Tibial nerve (tissue), 4 donors: ENCODE measurements around the gene TRIM6. TPM values are rescaled to one million over a fixed set of nuclear protein-coding genes. Genes with fewer than 3 reads are reported as not detected.

Experiments used
- DNase-seq, 2 donors: peaks; one replicate each; pipeline ENCODE4 v3.0.0-alpha.2; 2019; ENCODE audit warnings: low spot score in 2 of 2
- H3K27ac ChIP-seq, 4 donors: fragments of 200-600 bp; sonication (generic) in 3 of 4; one replicate each; pipeline ENCODE4 v1.5.1; 2017 to 2019; ENCODE audit warnings: mild to moderate bottlenecking in 1 of 4
- H3K27me3 ChIP-seq, 2 donors: fragments of 200-600 bp; sonication (generic) in 1 of 2; one replicate each; pipeline versions ENCODE4 v1.5.1 to v1.6.0; 2017 to 2019
- H3K36me3 ChIP-seq, 3 donors: fragments of 200-600 bp; sonication (generic); one replicate each; pipeline ENCODE4 v1.5.1; 2018 to 2019
- H3K4me1 ChIP-seq, 4 donors: fragments of 200-600 bp; sonication (generic) in 3 of 4; one replicate each; pipeline ENCODE4 v1.5.1; 2017 to 2019
- H3K4me3 ChIP-seq, 4 donors: fragments of 200-600 bp; sonication (generic) in 3 of 4; one replicate each; pipeline ENCODE4 v1.5.1; 2017 to 2019; ENCODE audit warnings: mild to moderate bottlenecking in 1 of 4, moderate library complexity in 1 of 4
- H3K9me3 ChIP-seq, 4 donors: fragments of 200-600 bp; sonication (generic) in 3 of 4; one replicate each; pipeline ENCODE4 v1.5.1; 2017 to 2019
- EP300 ChIP-seq, 2 donors: sonication (generic); formaldehyde crosslinking; IDR thresholded peaks; one replicate each; pipeline ENCODE4 v1.6.1; 2017; ENCODE audit warnings: antibody characterized with exemption in 2 of 2, mild to moderate bottlenecking in 1 of 2
- POLR2A ChIP-seq, 2 donors: fragments of 450-650 bp; IDR thresholded peaks; one replicate each; pipeline ENCODE4 v1.6.1; 2017; ENCODE audit warnings: antibody characterized with exemption in 2 of 2, mild to moderate bottlenecking in 2 of 2, moderate library complexity in 2 of 2
- WGBS, 2 donors: methylation state at CpG; one replicate each; pipeline ENCODE4 v1.1.5; 2018; 5-methylcytosine and 5-hydroxymethylcytosine counted together
- total RNA-seq, 4 donors: library from RNA; depleted of rRNA; stranded (reverse); fragments of >200 nt; gene quantifications; one replicate each; pipeline ENCODE4 v1.1.0, GENCODE V29; 2016
- TF ChIP-seq, protein P1 (sequence below), 5 experiments: fragments of 200-600 bp in 3 of 5; fragments of 450-650 bp in 2 of 5; sonication (generic) in 3 of 5; IDR thresholded peaks; one replicate each; pipeline ENCODE4 v1.5.1; 2016 to 2019; ENCODE audit warnings: antibody characterized with exemption in 5 of 5, mild to moderate bottlenecking in 3 of 5, moderate library complexity in 2 of 5

The TRIM6 gene
- total RNA-seq, 4 donors from 2014 or later: 1.2 to 5.9 (median 2.5) TPM

DNA sequence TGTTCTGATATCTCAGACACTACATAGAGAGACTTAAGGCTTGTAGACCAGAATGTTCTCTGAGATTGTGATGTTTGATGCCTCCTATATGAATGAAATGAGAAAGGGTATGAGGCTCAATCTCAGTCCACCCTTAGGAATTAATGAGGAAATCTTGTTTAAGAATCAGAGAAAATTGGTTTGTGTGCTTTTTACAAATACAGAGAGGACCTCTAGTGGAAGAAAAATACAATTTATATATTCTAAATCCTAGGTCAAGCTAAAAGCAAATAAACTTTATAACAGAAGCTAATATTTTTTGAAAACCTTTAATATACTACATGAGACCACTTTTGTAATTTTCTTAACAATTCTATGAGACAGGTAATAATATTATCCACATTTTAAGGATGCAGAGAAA lies 43.1 kb upstream of the TRIM6 start:
- no peak overlapping the region for H3K27ac ChIP-seq

DNA sequence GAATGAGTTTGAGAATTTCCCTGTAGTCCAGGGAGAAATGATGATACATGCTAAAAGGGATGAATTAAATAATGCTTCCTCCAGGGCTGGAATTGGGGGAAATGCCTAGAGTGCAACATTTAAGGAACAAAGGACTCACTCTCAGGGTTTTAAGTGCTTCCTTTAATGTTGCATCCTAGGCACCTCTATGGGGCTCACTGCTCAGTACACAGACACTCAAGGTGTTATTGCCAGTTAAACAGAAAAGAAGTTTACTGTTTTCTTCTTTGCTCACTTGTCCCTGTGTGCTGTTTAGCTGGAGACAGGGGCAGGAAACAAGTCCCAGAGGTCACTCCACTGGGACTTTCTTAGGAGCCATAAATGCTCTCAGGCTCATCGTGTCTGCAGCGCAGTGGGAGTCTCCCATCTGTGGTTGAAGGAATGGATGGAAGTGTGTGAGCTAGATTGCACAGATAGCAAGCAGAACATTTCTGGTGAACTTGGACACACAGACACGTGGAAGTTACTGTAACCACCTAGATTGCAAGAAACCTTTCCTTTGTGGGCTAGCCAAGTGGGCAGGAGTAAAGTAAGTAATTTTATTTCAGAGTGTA lies 39.7 kb upstream of the TRIM6 start:
- WGBS, 2 donors: 40 to 46% methylated on average over 3 of the region's 3 CpGs
- TF ChIP-seq POLR2A (IDR thresholded peaks at IDR 0.05) (no peak), EP300 (IDR thresholded peaks at IDR 0.05) (no peak)
- TF ChIP-seq, protein P1, sequence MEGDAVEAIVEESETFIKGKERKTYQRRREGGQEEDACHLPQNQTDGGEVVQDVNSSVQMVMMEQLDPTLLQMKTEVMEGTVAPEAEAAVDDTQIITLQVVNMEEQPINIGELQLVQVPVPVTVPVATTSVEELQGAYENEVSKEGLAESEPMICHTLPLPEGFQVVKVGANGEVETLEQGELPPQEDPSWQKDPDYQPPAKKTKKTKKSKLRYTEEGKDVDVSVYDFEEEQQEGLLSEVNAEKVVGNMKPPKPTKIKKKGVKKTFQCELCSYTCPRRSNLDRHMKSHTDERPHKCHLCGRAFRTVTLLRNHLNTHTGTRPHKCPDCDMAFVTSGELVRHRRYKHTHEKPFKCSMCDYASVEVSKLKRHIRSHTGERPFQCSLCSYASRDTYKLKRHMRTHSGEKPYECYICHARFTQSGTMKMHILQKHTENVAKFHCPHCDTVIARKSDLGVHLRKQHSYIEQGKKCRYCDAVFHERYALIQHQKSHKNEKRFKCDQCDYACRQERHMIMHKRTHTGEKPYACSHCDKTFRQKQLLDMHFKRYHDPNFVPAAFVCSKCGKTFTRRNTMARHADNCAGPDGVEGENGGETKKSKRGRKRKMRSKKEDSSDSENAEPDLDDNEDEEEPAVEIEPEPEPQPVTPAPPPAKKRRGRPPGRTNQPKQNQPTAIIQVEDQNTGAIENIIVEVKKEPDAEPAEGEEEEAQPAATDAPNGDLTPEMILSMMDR (IDR thresholded peaks at IDR 0.05): no peak
- Histone ChIP-seq H3K4me1 (no peaks in the 10 kb centered on the region), H3K27ac (no peak overlapping the region), H3K4me3 (no peak overlapping the region), H3K9me3 (no peaks in the 10 kb centered on the region), H3K27me3 (no peaks in the 10 kb centered on the region), H3K36me3 (no peaks in the 10 kb centered on the region)
- DNase-seq: no peak

More for the DNA sequence above, 43.1 kb upstream of the TRIM6 start:
- no peaks in the 10 kb centered on the region for H3K9me3 ChIP-seq
- H3K4me1 ChIP-seq: no peaks in the 10 kb centered on the region
- no peak overlapping the region for H3K4me3 ChIP-seq
- no peak for TF ChIP-seq POLR2A (IDR thresholded peaks at IDR 0.05)
- no peak for TF ChIP-seq EP300 (IDR thresholded peaks at IDR 0.05)
- TF ChIP-seq, protein P1 (IDR thresholded peaks at IDR 0.05): no peak
- no peaks in the 10 kb centered on the region for H3K27me3 ChIP-seq
- no peaks in the 10 kb centered on the region for H3K36me3 ChIP-seq
- no peak for DNase-seq

DNA sequence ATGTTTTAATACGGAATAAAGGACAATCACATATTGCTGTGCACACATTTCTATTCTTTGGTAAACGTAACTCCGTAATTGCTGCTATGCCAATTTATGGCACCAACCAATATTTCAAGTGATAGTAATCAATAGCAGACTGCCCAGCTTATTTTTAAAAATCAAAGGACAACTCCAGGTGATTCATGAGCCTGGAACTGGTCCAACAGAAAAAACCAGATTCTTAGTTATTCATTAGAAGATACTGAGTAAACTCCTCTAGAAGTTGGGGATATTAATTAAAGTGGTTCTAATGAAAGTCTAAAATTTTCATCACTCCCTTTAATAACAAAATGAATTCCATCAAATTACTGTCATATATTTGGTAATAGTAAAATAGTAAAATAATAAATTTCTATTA lies 38.7 kb upstream of the TRIM6 start:
- no peak overlapping the region for H3K27ac ChIP-seq
- no peaks in the 10 kb centered on the region for H3K27me3 ChIP-seq
- no peaks in the 10 kb centered on the region for H3K36me3 ChIP-seq
- 64 to 86% methylated on average over 3 of the region's 3 CpGs for WGBS, 2 donors
- no peak overlapping the region for H3K4me3 ChIP-seq
- TF ChIP-seq POLR2A (IDR thresholded peaks at IDR 0.05): no peak
- TF ChIP-seq, protein P1 (IDR thresholded peaks at IDR 0.05): no peak
- no peak for TF ChIP-seq EP300 (IDR thresholded peaks at IDR 0.05)
- no peak for DNase-seq
- H3K9me3 ChIP-seq: no peaks in the 10 kb centered on the region
- no peaks in the 10 kb centered on the region for H3K4me1 ChIP-seq

DNA sequence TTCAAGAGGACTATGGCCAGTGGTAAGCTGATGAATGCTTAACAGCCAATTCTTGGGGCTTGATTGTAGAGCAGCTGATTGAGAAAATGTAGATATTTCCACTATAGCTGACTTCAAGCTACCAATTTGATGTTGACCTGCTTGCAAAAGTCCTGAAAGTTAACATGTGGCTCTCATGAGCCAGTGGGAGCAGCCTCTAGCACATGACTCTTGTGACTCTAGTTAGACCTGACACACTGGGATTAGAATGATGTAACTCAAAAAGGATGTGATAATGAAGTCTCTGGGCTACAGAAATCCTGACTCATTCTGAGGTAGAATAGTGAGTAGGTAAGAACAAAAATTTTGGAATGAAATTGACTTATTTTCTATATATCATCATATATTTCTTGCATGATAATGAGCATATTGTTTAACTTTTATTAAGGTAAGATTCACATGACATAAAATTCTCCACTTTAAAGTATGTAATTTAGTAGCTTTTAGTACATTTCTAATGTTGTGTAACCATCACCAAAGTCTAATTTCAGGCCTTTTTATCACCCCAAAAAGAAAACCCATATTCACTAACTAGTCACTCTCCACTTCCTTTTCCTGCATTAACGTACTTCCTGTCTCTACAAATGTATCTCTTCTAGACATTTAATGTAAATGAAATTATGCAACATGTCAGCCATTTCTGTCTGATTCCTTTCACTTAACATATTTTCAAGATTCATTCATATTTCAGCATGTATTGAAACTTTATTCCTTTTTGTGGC lies 32.0 kb upstream of the TRIM6 start:
- no peaks in the 10 kb centered on the region for H3K27me3 ChIP-seq
- 63 to 72% methylated on average over 1 of the region's 1 CpG for WGBS, 2 donors
- H3K4me3 ChIP-seq: no peak overlapping the region
- H3K9me3 ChIP-seq: no peaks in the 10 kb centered on the region
- H3K27ac ChIP-seq: no peak overlapping the region
- no peaks in the 10 kb centered on the region for H3K36me3 ChIP-seq
- no peak for DNase-seq
- H3K4me1 ChIP-seq: no peaks in the 10 kb centered on the region
- TF ChIP-seq POLR2A (IDR thresholded peaks at IDR 0.05) (no peak), EP300 (IDR thresholded peaks at IDR 0.05) (no peak)
- TF ChIP-seq, protein P1 (IDR thresholded peaks at IDR 0.05): no peak

DNA sequence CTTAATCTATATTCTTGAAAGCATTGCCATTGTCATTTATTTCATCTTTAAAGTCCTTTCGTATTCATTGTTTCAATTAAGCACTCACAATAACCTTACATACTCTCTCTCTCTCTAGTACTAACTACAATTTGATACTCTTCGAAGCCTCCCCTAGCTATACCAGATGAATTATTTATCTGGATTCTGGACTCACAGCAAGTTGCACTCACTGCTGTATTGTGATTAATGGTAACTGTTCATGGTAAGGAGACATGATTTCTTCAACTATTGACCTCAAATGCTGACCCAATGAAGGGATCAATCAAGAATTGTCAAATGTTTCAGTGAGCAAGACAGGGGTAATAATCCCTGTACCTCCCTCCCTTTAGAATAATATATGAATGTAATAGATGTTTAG lies 21.8 kb upstream of the TRIM6 start:
- DNase-seq: no peak
- TF ChIP-seq, protein P1 (IDR thresholded peaks at IDR 0.05): no peak
- no peak for TF ChIP-seq EP300 (IDR thresholded peaks at IDR 0.05)
- no peak for TF ChIP-seq POLR2A (IDR thresholded peaks at IDR 0.05)
- H3K27ac ChIP-seq: no peak overlapping the region
- H3K36me3 ChIP-seq: no peaks in the 10 kb centered on the region
- H3K4me1 ChIP-seq: no peaks in the 10 kb centered on the region
- no peaks in the 10 kb centered on the region for H3K27me3 ChIP-seq
- WGBS, 2 donors: 84 to 88% methylated on average over 2 of the region's 2 CpGs
- H3K4me3 ChIP-seq: no peak overlapping the region
- no peaks in the 10 kb centered on the region for H3K9me3 ChIP-seq
